ENCODE measurements around the gene KIF16B. TPM values are rescaled to one million over a fixed set of nuclear protein-coding genes. Genes with fewer than 3 reads are reported as not detected.

The KIF16B gene
- total RNA-seq, 1 experiment from 2014 or later = 16.6 TPM

GRCh38 chr20:16481977-16482376 is 91.3 kb downstream of the KIF16B start:
- in situ Hi-C loops (cut with HindIII; ENCODE audit: low pct_unique_long_range_greater_than_20kb, low sequenced_read_pairs) = no loop called here
- no peak for ATAC-seq

GRCh38 chr20:16479666-16480065 is 93.6 kb downstream of the KIF16B start:
- no peak for TF ChIP-seq CTCF (IDR thresholded peaks at IDR 0.05)
- no peak for TF ChIP-seq REST (IDR thresholded peaks at IDR 0.05; ENCODE audit: insufficient read depth in 1 of 2, low read depth in 2 of 2, low read length in 1 of 2)
- TF ChIP-seq TCF7L2 (IDR thresholded peaks at IDR 0.05; ENCODE audit: low read depth, low read length) = no peak
- no peak for TF ChIP-seq SIN3A (IDR thresholded peaks at IDR 0.05; ENCODE audit: borderline replicate concordance, insufficient read depth, low read depth, low read length)
- no peak for TF ChIP-seq POLR2AphosphoS5 (IDR thresholded peaks at IDR 0.05; ENCODE audit: low read depth, low read length)
- H3K4me3 ChIP-seq (ENCODE audit: low read depth in 2 of 2, low read length in 2 of 2) = no peak overlapping the region
- intact Hi-C loops (cut with micrococcal nuclease; ENCODE audit: unreplicated experiment) = no loop called here
- no peak for ATAC-seq
- H3K36me3 ChIP-seq (ENCODE audit: control insufficient read depth, insufficient read depth, low read length) = no peaks in the 10 kb centered on the region
- H3K27me3 ChIP-seq (ENCODE audit: control insufficient read depth, insufficient read depth, low read length) = no peaks in the 10 kb centered on the region
- H3K4me1 ChIP-seq (ENCODE audit: control insufficient read depth, insufficient read depth, low read length) = no peaks in the 10 kb centered on the region
- BruUV-seq (replicated peaks) = no TSS peak
- no peaks in the 10 kb centered on the region for H3K9me3 ChIP-seq (ENCODE audit: control insufficient read depth, insufficient read depth, low read depth, low read length)
- no peak for DNase-seq (ENCODE audit: low read depth, low spot score)
- in situ Hi-C loops (cut with HindIII; ENCODE audit: low pct_unique_long_range_greater_than_20kb, low sequenced_read_pairs) = no loop called here
- ChIA-PET CTCF (no interaction called here), POLR2A (no interaction called here)
- no peak overlapping the region for H3K27ac ChIP-seq (ENCODE audit: low read length)

More at GRCh38 chr20:16481977-16482376, 91.3 kb downstream of the KIF16B start:
- no peak overlapping the region for H3K4me3 ChIP-seq (ENCODE audit: low read depth in 2 of 2, low read length in 2 of 2)
- H3K4me1 ChIP-seq (ENCODE audit: control insufficient read depth, insufficient read depth, low read length) = no peaks in the 10 kb centered on the region
- H3K27me3 ChIP-seq (ENCODE audit: control insufficient read depth, insufficient read depth, low read length) = no peaks in the 10 kb centered on the region
- no peak for DNase-seq (ENCODE audit: low read depth, low spot score)
- CTCF ChIA-PET = no interaction called here
- POLR2A ChIA-PET = no interaction called here
- no TSS peak for BruUV-seq (replicated peaks)
- no peaks in the 10 kb centered on the region for H3K36me3 ChIP-seq (ENCODE audit: control insufficient read depth, insufficient read depth, low read length)
- H3K9me3 ChIP-seq (ENCODE audit: control insufficient read depth, insufficient read depth, low read depth, low read length) = no peaks in the 10 kb centered on the region
- TF ChIP-seq POLR2AphosphoS5 (IDR thresholded peaks at IDR 0.05; ENCODE audit: low read depth, low read length) = no peak
- H3K27ac ChIP-seq (ENCODE audit: low read length) = no peak overlapping the region
- intact Hi-C loops (cut with micrococcal nuclease; ENCODE audit: unreplicated experiment) = no loop called here

- H3K27ac ChIP-seq (ENCODE audit: low read length) = no peak overlapping the region
- H3K9me3 ChIP-seq (ENCODE audit: control insufficient read depth, insufficient read depth, low read depth, low read length) = no peaks in the 10 kb centered on the region
- no peaks in the 10 kb centered on the region for H3K4me1 ChIP-seq (ENCODE audit: control insufficient read depth, insufficient read depth, low read length)
- in situ Hi-C loops (cut with HindIII; ENCODE audit: low pct_unique_long_range_greater_than_20kb, low sequenced_read_pairs) (no loop called here), intact Hi-C loops (cut with micrococcal nuclease; ENCODE audit: unreplicated experiment) (no loop called here)
- no peaks in the 10 kb centered on the region for H3K36me3 ChIP-seq (ENCODE audit: control insufficient read depth, insufficient read depth, low read length)
- ChIA-PET POLR2A (no interaction called here), CTCF (no interaction called here)
- BruUV-seq (replicated peaks) = no TSS peak
- DNase-seq (ENCODE audit: low read depth, low spot score) = no peak
- ATAC-seq = no peak
- H3K4me3 ChIP-seq (ENCODE audit: low read depth in 2 of 2, low read length in 2 of 2) = no peak overlapping the region
- no peaks in the 10 kb centered on the region for H3K27me3 ChIP-seq (ENCODE audit: control insufficient read depth, insufficient read depth, low read length)
- no peak for TF ChIP-seq REST (IDR thresholded peaks at IDR 0.05; ENCODE audit: insufficient read depth in 1 of 2, low read depth in 2 of 2, low read length in 1 of 2)
- TF ChIP-seq POLR2AphosphoS5 (IDR thresholded peaks at IDR 0.05; ENCODE audit: low read depth, low read length) = no peak
- TF ChIP-seq SIN3A (IDR thresholded peaks at IDR 0.05; ENCODE audit: borderline replicate concordance, insufficient read depth, low read depth, low read length) = no peak
- no peak for TF ChIP-seq CTCF (IDR thresholded peaks at IDR 0.05)
- no peak for TF ChIP-seq TCF7L2 (IDR thresholded peaks at IDR 0.05; ENCODE audit: low read depth, low read length)
Observed at GRCh38 chr20:16477632-16478031, 95.6 kb downstream of the KIF16B start.
